IMR-90 (cell line): Measurements from ENCODE around the gene MAFB. TPM values are rescaled to one million over a fixed set of nuclear protein-coding genes. Genes with fewer than 3 reads are reported as not detected.

Experiments used
- ATAC-seq: fragments of 200-7000 bp; cut with Tn5 transposase; 2 replicates; pipeline ENCODE4 v1.9.1; 2020; ENCODE audit warnings: low read depth, mild to moderate bottlenecking, moderate library complexity
- BruUV-seq: library from RNA; stranded (reverse); fragments of 400-500 nt; replicated peaks from 2 replicates; lab custom pipeline; 2021; lab: Mats Ljungman, UMichigan
- CTCF ChIA-PET: fragments of 300-600 bp; formaldehyde crosslinking; extraction: SDS; loops from one replicate; lab custom pipeline; 2021; ENCODE audit warnings: antibody characterized with exemption; lab: Yijun Ruan, JAX
- POLR2A ChIA-PET: fragments of 300-600 bp; sonication (Branson Sonifier 250); formaldehyde crosslinking; loops from one replicate; lab custom pipeline; 2022; ENCODE audit warnings: antibody characterized with exemption; ENCODE audit not compliant: unreplicated experiment; lab: Charles Lee
- DNase-seq: peaks from one replicate; pipeline ENCODE4 v3.0.0; 2013
- H2AFZ ChIP-seq: replicated peaks from 2 replicates; pipeline ENCODE3; 2013; ENCODE audit warnings: low read length, mild to moderate bottlenecking; ENCODE audit not compliant: poor library complexity
- H2AK5ac ChIP-seq: 2 replicates; pipeline ENCODE4 v1.6.1; 2013; ENCODE audit warnings: low read depth, low read length, inconsistent platforms
- H2AK9ac ChIP-seq: replicated peaks from 2 replicates; pipeline ENCODE3; 2013; ENCODE audit warnings: mild to moderate bottlenecking, low read depth, low read length, moderate library complexity; ENCODE audit not compliant: poor library complexity
- H2BK120ac ChIP-seq: 2 replicates; pipeline ENCODE4 v1.6.1; 2013; ENCODE audit warnings: low read depth, low read length, inconsistent platforms
- H2BK15ac ChIP-seq: 3 replicates; pipeline ENCODE4 v1.6.1; 2013; ENCODE audit warnings: low read depth, low read length, inconsistent platforms
- H2BK20ac ChIP-seq: 2 replicates; pipeline ENCODE4 v1.6.1; 2013; ENCODE audit warnings: low read depth, mild to moderate bottlenecking, inconsistent platforms, low read length, moderate library complexity
- H2BK5ac ChIP-seq: 2 replicates; pipeline ENCODE4 v1.6.1; 2013; ENCODE audit warnings: mild to moderate bottlenecking, low read depth, low read length, inconsistent platforms; ENCODE audit not compliant: poor library complexity, severe bottlenecking
- H3K14ac ChIP-seq: replicated peaks from 2 replicates; pipeline ENCODE4 v1.6.1; 2013; ENCODE audit warnings: low read depth, low read length, inconsistent platforms
- H3K18ac ChIP-seq: 2 replicates; pipeline ENCODE4 v1.6.1; 2013; ENCODE audit warnings: low read depth, low read length, control low read depth
- H3K23ac ChIP-seq: 2 replicates; pipeline ENCODE4 v1.6.1; 2013; ENCODE audit warnings: low read depth, low read length, inconsistent platforms
- H3K27ac ChIP-seq: 2 replicates; pipeline ENCODE4 v1.5.1; 2013; ENCODE audit warnings: mild to moderate bottlenecking, control low read depth, low read length; ENCODE audit not compliant: insufficient read depth
- H3K27me3 ChIP-seq: 2 replicates; pipeline ENCODE4 v1.6.1; 2013; ENCODE audit warnings: low read length; ENCODE audit not compliant: control insufficient read depth, insufficient read depth
- H3K36me3 ChIP-seq: 2 replicates; pipeline ENCODE4 v1.6.1; 2013; ENCODE audit warnings: low read length, mixed read lengths; ENCODE audit not compliant: control insufficient read depth, insufficient read depth
- H3K4ac ChIP-seq: 2 replicates; pipeline ENCODE4 v1.6.1; 2013; ENCODE audit warnings: low read depth, low read length, inconsistent platforms
- H3K4me1 ChIP-seq: 2 replicates; pipeline ENCODE4 v1.6.1; 2013; ENCODE audit warnings: low read length, mixed read lengths; ENCODE audit not compliant: control insufficient read depth, insufficient read depth
- H3K4me2 ChIP-seq: 2 replicates; pipeline ENCODE4 v1.6.1; 2013; ENCODE audit warnings: low read depth, mild to moderate bottlenecking, control low read depth, low read length, moderate library complexity
- H3K4me3 ChIP-seq: 2 replicates; pipeline ENCODE4 v1.5.1; 2013; ENCODE audit warnings: low read depth, mild to moderate bottlenecking, control low read depth, low read length, moderate library complexity; ENCODE audit not compliant: insufficient read depth
- H3K56ac ChIP-seq: 2 replicates; pipeline ENCODE4 v1.6.1; 2013; ENCODE audit warnings: low read length, inconsistent platforms; ENCODE audit not compliant: insufficient read depth; ENCODE audit errors: extremely low read depth
- H3K79me1 ChIP-seq, 2 experiments: 2 replicates each; pipeline ENCODE4 v1.6.1; 2013; ENCODE audit warnings: low read length in 2 of 2, inconsistent platforms in 1 of 2, low read depth in 1 of 2
- H3K9ac ChIP-seq: 2 replicates; pipeline ENCODE4 v1.6.1; 2013; ENCODE audit warnings: low read depth, low read length, control low read depth
- H3K9me1 ChIP-seq: 2 replicates; pipeline ENCODE4 v1.6.1; 2013; ENCODE audit warnings: low read length, inconsistent platforms; ENCODE audit not compliant: insufficient read depth
- H3K9me3 ChIP-seq: 2 replicates; pipeline ENCODE4 v1.6.1; 2013; ENCODE audit warnings: low read length; ENCODE audit not compliant: control insufficient read depth, insufficient read depth
- H4K20me1 ChIP-seq: 2 replicates; pipeline ENCODE4 v1.6.1; 2013; ENCODE audit warnings: low read length, inconsistent platforms; ENCODE audit not compliant: insufficient read depth
- H4K5ac ChIP-seq: 2 replicates; pipeline ENCODE4 v1.6.1; 2013; ENCODE audit warnings: mild to moderate bottlenecking, low read depth, low read length, control low read depth
- H4K8ac ChIP-seq, 2 experiments: 2 replicates each; pipeline ENCODE4 v1.6.1; 2013; ENCODE audit warnings: low read depth in 2 of 2, low read length in 2 of 2, control low read depth in 1 of 2, inconsistent platforms in 1 of 2
- H4K91ac ChIP-seq: 2 replicates; pipeline ENCODE4 v1.6.1; 2013; ENCODE audit warnings: low read depth, low read length, inconsistent platforms; ENCODE audit not compliant: insufficient read depth
- BHLHE40 ChIP-seq: fragments of 150-350 bp; IDR thresholded peaks from 2 replicates; pipeline ENCODE4 v1.6.1; 2016; ENCODE audit warnings: mild to moderate bottlenecking, low read depth, low read length
- CEBPB ChIP-seq: IDR thresholded peaks from 2 replicates; pipeline ENCODE4 v1.6.1; 2012; ENCODE audit warnings: low read depth, low read length, improper control_type of control experiment
- CTCF ChIP-seq: conservative IDR thresholded peaks from 2 replicates; pipeline ENCODE4 v1.5.1; 2012; ENCODE audit warnings: mild to moderate bottlenecking, low read depth, low read length, improper control_type of control experiment
- ELK1 ChIP-seq: fragments of 150-350 bp; IDR thresholded peaks from 2 replicates; pipeline ENCODE4 v1.6.1; 2016; ENCODE audit warnings: low read depth, mild to moderate bottlenecking, low read length, moderate library complexity, borderline replicate concordance
- FOS ChIP-seq: fragments of 150-350 bp; IDR thresholded peaks from 2 replicates; pipeline ENCODE4 v1.6.1; 2016; ENCODE audit warnings: low read depth, low read length
- MAFK ChIP-seq: IDR thresholded peaks from 2 replicates; pipeline ENCODE4 v1.6.1; 2012; ENCODE audit warnings: low read depth, low read length, improper control_type of control experiment
- MAZ ChIP-seq: IDR thresholded peaks from 2 replicates; pipeline ENCODE4 v1.6.1; 2012; ENCODE audit warnings: low read depth, mild to moderate bottlenecking, low read length, improper control_type of control experiment, moderate library complexity, borderline replicate concordance
- NFE2L2 ChIP-seq: fragments of 150-350 bp; IDR thresholded peaks from 2 replicates; pipeline ENCODE4 v1.6.1; 2016; ENCODE audit warnings: low read depth, mild to moderate bottlenecking, low read length
- RAD21 ChIP-seq: IDR thresholded peaks from 2 replicates; pipeline ENCODE4 v1.6.1; 2012; ENCODE audit warnings: low read length, improper control_type of control experiment
- SMC3 ChIP-seq: fragments of 150-350 bp; IDR thresholded peaks from 2 replicates; pipeline ENCODE4 v1.6.1; 2016; ENCODE audit warnings: low read depth, mild to moderate bottlenecking, antibody characterized with exemption, low read length, moderate library complexity
- USF2 ChIP-seq: fragments of 150-350 bp; IDR thresholded peaks from 2 replicates; pipeline ENCODE4 v1.6.1; 2017; ENCODE audit warnings: mild to moderate bottlenecking, antibody characterized with exemption, low read length, low read depth
- whole genome bisulfite sequencing, 2 experiments: methylation state at CpG; one replicate each; pipeline versions ENCODE4 v1.1.5 to v1.1.7; 2013; ENCODE audit warnings: missing lambda C conversion rate in 2 of 2; ENCODE audit not compliant: insufficient read length in 1 of 2; ENCODE audit errors: extremely low coverage in 2 of 2; 5-methylcytosine and 5-hydroxymethylcytosine counted together
- dilution Hi-C: fragments of 300-500 bp; cut with HindIII; formaldehyde crosslinking; loops from one replicate; pipeline ENCODE4 v1.14.3; 2018; ENCODE audit warnings: low sequenced_read_pairs; ENCODE audit not compliant: unreplicated experiment
- in situ Hi-C: fragments of 300-500 bp; cut with MboI; formaldehyde crosslinking; loops from 3 replicates; pipeline ENCODE4 v1.14.3; 2019; ENCODE audit warnings: low sequenced_read_pairs, inconsistent platforms, mixed read lengths
- intact Hi-C: fragments of 100-400 bp; cut with micrococcal nuclease; formaldehyde crosslinking; loops from 2 replicates; pipeline ENCODE4 v1.10.0; 2022
- polyA plus RNA-seq, 3 experiments: library from polyadenylated mRNA; depleted of rRNA; stranded (reverse); fragments of >200 nt; gene quantifications; 2 replicates each; pipeline ENCODE4 v1.2.3, GENCODE V29; 2012; ENCODE audit warnings: low replicate concordance in 1 of 3
- total RNA-seq: library from RNA; depleted of rRNA; stranded (reverse); fragments of >200 nt; gene quantifications from 2 replicates; pipeline ENCODE4 v1.2.3, GENCODE V29; 2012

Gene MAFB
- total and polyA plus RNA-seq, 2 of the 4 experiments (the other 2 are of a cell fraction): 0.07 TPM; not detected in 1

- no CpG with 5 or more reads among the region's 4 CpGs for WGBS, 2 experiments
Observed at GRCh38 chr20:40641809-40642208, 47.2 kb downstream of the MAFB start.

More at GRCh38 chr20:40641809-40642208, 47.2 kb downstream of the MAFB start:
- Histone ChIP-seq H2BK120ac (no peak overlapping the region), H3K36me3 (no peaks in the 10 kb centered on the region), H4K5ac (no peak overlapping the region), H3K4me1 (no peaks in the 10 kb centered on the region), H3K23ac (no peak overlapping the region), H3K4ac (no peak overlapping the region), H4K91ac (no peak overlapping the region), H4K20me1 (no peaks in the 10 kb centered on the region), H3K27ac (no peak overlapping the region), H3K9ac (no peak overlapping the region), H3K9me3 (no peaks in the 10 kb centered on the region), H3K18ac (no peak overlapping the region), H3K4me2 (no peak overlapping the region), H3K14ac (no peak overlapping the region), H3K4me3 (no peak overlapping the region), H3K9me1 (no peaks in the 10 kb centered on the region), H2AK5ac (no peak overlapping the region), H4K8ac (no peak overlapping the region), H3K79me1 (no peaks in the 10 kb centered on the region), H2BK20ac (no peak overlapping the region), H3K56ac (no peak overlapping the region), H3K27me3 (no peaks in the 10 kb centered on the region; the same call in 1 of the 2 replicates), H2BK15ac (no peak overlapping the region), H2AK9ac (no peak overlapping the region), H2BK5ac (no peak overlapping the region), H2AFZ (no peak overlapping the region)
- CTCF ChIA-PET: no interaction called here
- DNase-seq: no peak
- intact Hi-C loops (no loop called here), dilution Hi-C loops (no loop called here), in situ Hi-C loops (no loop called here)
- TF ChIP-seq RAD21 (no peak), USF2 (no peak), NFE2L2 (no peak), CTCF (no peak), ELK1 (no peak), MAFK (no peak), BHLHE40 (no peak), CEBPB (no peak), SMC3 (no peak), FOS (no peak), MAZ (no peak)
- ATAC-seq: no peak
- BruUV-seq: no TSS peak
- POLR2A ChIA-PET: no interaction called here
